IgD-negative memory B cell (primary cell): ENCODE measurements around the gene ANKS6. TPM values are rescaled to one million over a fixed set of nuclear protein-coding genes. Genes with fewer than 3 reads are reported as not detected.

ENCODE experiments used
- H3K27ac Mint-ChIP-seq, 3 donors: one replicate each; pipeline ENCODE4 v1.8.0; 2020 to 2022; ENCODE audit warnings: mild to moderate bottlenecking in 3 of 3, mixed read lengths in 3 of 3, moderate library complexity in 1 of 3
- H3K27me3 Mint-ChIP-seq: one replicate; pipeline ENCODE4 v1.8.0; 2021; ENCODE audit warnings: mixed read lengths
- H3K36me3 Mint-ChIP-seq: one replicate; pipeline ENCODE4 v1.8.0; 2020; ENCODE audit warnings: mild to moderate bottlenecking, mixed read lengths
- H3K4me1 Mint-ChIP-seq, 3 donors: one replicate each; pipeline ENCODE4 v1.8.0; 2020 to 2022; ENCODE audit warnings: mixed read lengths in 3 of 3, mild to moderate bottlenecking in 1 of 3
- H3K4me3 Mint-ChIP-seq, 4 donors: one replicate each; pipeline ENCODE4 v1.8.0; 2020 to 2022; ENCODE audit warnings: mild to moderate bottlenecking in 4 of 4, mixed read lengths in 4 of 4, moderate library complexity in 3 of 4
- H3K9me3 Mint-ChIP-seq, 3 donors: one replicate each; pipeline ENCODE4 v1.8.0; 2020 to 2021; ENCODE audit warnings: mixed read lengths in 3 of 3, mild to moderate bottlenecking in 1 of 3
- polyA plus RNA-seq: library from polyadenylated mRNA; unstranded; fragments of 300-500 nt; fragmentation: Illumina TruSeq; gene quantifications from one replicate; pipeline ENCODE4 v1.2.3, GENCODE V29; 2021

Gene ANKS6
- polyA plus RNA-seq, 1 donor from 2014 or later = 2.5 TPM

GRCh38 chr9:98807070-98807813 lies 10.9 kb upstream of the ANKS6 start, which contains the start of gene GALNT12:
Gene GALNT12, plus strand, starts transcription at chr9:98807670. Its CDS starts 29 bp downstream, at chr9:98807699.
- no peaks in the 10 kb centered on the region for H3K9me3 Mint-ChIP-seq
- H3K4me1 Mint-ChIP-seq = peaks cover 12 to 17% (median 12%) of the 10 kb centered on the region in 3 donors
- H3K4me3 Mint-ChIP-seq = peak within 1 kb of the TSS; percentile 80 to 97 (median 91)
- peaks cover 11% of the 10 kb centered on the region for H3K27me3 Mint-ChIP-seq
- H3K27ac Mint-ChIP-seq = peak within 1 kb of the TSS in 1 of 3 donors; percentile 53
- H3K36me3 Mint-ChIP-seq = peaks cover 1% of the 10 kb centered on the region

- peak overlapping the region; percentile 73 to 97 (median 90) for H3K4me3 Mint-ChIP-seq
- no peak overlapping the region for H3K27ac Mint-ChIP-seq
- H3K9me3 Mint-ChIP-seq = no peaks in the 10 kb centered on the region
- H3K27me3 Mint-ChIP-seq = peaks cover 15% of the 10 kb centered on the region
- peaks cover 1% of the 10 kb centered on the region for H3K36me3 Mint-ChIP-seq
- peaks cover 12 to 17% (median 12%) of the 10 kb centered on the region in 3 donors for H3K4me1 Mint-ChIP-seq
Measured at GRCh38 chr9:98806394-98807035, 10.2 kb upstream of the ANKS6 start.

GRCh38 chr9:98805506-98806272 lies 9.3 kb upstream of the ANKS6 start:
- H3K36me3 Mint-ChIP-seq = no peaks in the 10 kb centered on the region
- peak overlapping the region in 1 of 4 donors; percentile 21 for H3K4me3 Mint-ChIP-seq
- H3K4me1 Mint-ChIP-seq = peaks cover 11 to 12% (median 11%) of the 10 kb centered on the region in 3 donors
- H3K27ac Mint-ChIP-seq = no peak overlapping the region
- H3K9me3 Mint-ChIP-seq = no peaks in the 10 kb centered on the region
- peaks cover 15% of the 10 kb centered on the region for H3K27me3 Mint-ChIP-seq

- Mint-ChIP-seq H3K4me3 (no peak overlapping the region), H3K27me3 (peaks cover 10% of the 10 kb centered on the region), H3K36me3 (no peaks in the 10 kb centered on the region)
Measured at GRCh38 chr9:98804083-98804482, 7.7 kb upstream of the ANKS6 start.

GRCh38 chr9:98801969-98802371 lies 5.6 kb upstream of the ANKS6 start:
- H3K9me3 Mint-ChIP-seq = peaks cover 0 to 7% (median 3%) of the 10 kb centered on the region in 3 donors
- H3K27me3 Mint-ChIP-seq = peaks cover 7% of the 10 kb centered on the region
- peaks cover under 1 to 7% (median 5%) of the 10 kb centered on the region in 3 donors for H3K4me1 Mint-ChIP-seq
- H3K4me3 Mint-ChIP-seq = peak overlapping the region in 2 of 4 donors; percentile 2 to 34
- H3K36me3 Mint-ChIP-seq = no peaks in the 10 kb centered on the region
- H3K27ac Mint-ChIP-seq = no peak overlapping the region

More at GRCh38 chr9:98804083-98804482, 7.7 kb upstream of the ANKS6 start:
- Mint-ChIP-seq H3K27ac (no peak overlapping the region), H3K9me3 (no peaks in the 10 kb centered on the region), H3K4me1 (peaks cover 10 to 12% (median 11%) of the 10 kb centered on the region in 3 donors)

GRCh38 chr9:98801561-98801960 lies 5.2 kb upstream of the ANKS6 start:
- H3K4me1 Mint-ChIP-seq = peaks cover 0 to 3% (median 2%) of the 10 kb centered on the region in 3 donors
- H3K9me3 Mint-ChIP-seq = peaks cover 0 to 7% (median 3%) of the 10 kb centered on the region in 3 donors
- peaks cover 7% of the 10 kb centered on the region for H3K27me3 Mint-ChIP-seq
- H3K36me3 Mint-ChIP-seq = no peaks in the 10 kb centered on the region
- H3K4me3 Mint-ChIP-seq = peak overlapping the region in 1 of 4 donors; percentile 2
- H3K27ac Mint-ChIP-seq = no peak overlapping the region

- H3K9me3 Mint-ChIP-seq = peaks cover 0 to 7% (median 3%) of the 10 kb centered on the region in 3 donors
- peaks cover 5% of the 10 kb centered on the region for H3K27me3 Mint-ChIP-seq
- H3K4me3 Mint-ChIP-seq = peak overlapping the region in 2 of 4 donors; percentile 19 to 77
- peaks cover 7 to 16% (median 12%) of the 10 kb centered on the region in 3 donors for H3K4me1 Mint-ChIP-seq
- H3K27ac Mint-ChIP-seq = peak overlapping the region in 1 of 3 donors; percentile 32
- H3K36me3 Mint-ChIP-seq = no peaks in the 10 kb centered on the region
Measured at GRCh38 chr9:98798254-98798653, 1.9 kb upstream of the ANKS6 start.

GRCh38 chr9:98797491-98797890 lies 1.1 kb upstream of the ANKS6 start:
- Mint-ChIP-seq H3K9me3 (peaks cover 0 to 7% (median 3%) of the 10 kb centered on the region in 3 donors), H3K27ac (peak overlapping the region in 1 of 3 donors; percentile 84), H3K27me3 (peaks cover 4% of the 10 kb centered on the region), H3K4me1 (peaks cover 9 to 18% (median 15%) of the 10 kb centered on the region in 3 donors), H3K36me3 (no peaks in the 10 kb centered on the region), H3K4me3 (peak overlapping the region; percentile 43 to 96 (median 80))

- Mint-ChIP-seq H3K4me1 (peaks cover 15 to 27% (median 20%) of the 10 kb centered on the region in 3 donors), H3K9me3 (peaks cover 0 to 7% (median 3%) of the 10 kb centered on the region in 3 donors), H3K36me3 (no peaks in the 10 kb centered on the region), H3K4me3 (peak overlapping the region; percentile 27 to 88 (median 70)), H3K27ac (peak overlapping the region in 2 of 3 donors; percentile 54 to 69), H3K27me3 (no peaks in the 10 kb centered on the region)
Measured at GRCh38 chr9:98795970-98796363, 388 bp downstream of the ANKS6 start.

- H3K36me3 Mint-ChIP-seq = no peaks in the 10 kb centered on the region
- H3K4me3 Mint-ChIP-seq = peak overlapping the region; percentile 27 to 88 (median 70)
- peaks cover 15 to 27% (median 21%) of the 10 kb centered on the region in 3 donors for H3K4me1 Mint-ChIP-seq
- H3K27me3 Mint-ChIP-seq = no peaks in the 10 kb centered on the region
- H3K9me3 Mint-ChIP-seq = peaks cover 0 to 7% (median 3%) of the 10 kb centered on the region in 3 donors
- peak overlapping the region in 2 of 3 donors; percentile 54 to 69 for H3K27ac Mint-ChIP-seq
Measured at GRCh38 chr9:98795295-98795955, 930 bp downstream of the ANKS6 start.

GRCh38 chr9:98794802-98795201 lies 1.6 kb downstream of the ANKS6 start:
- H3K9me3 Mint-ChIP-seq = peaks cover 0 to 7% (median 3%) of the 10 kb centered on the region in 3 donors
- H3K27ac Mint-ChIP-seq = no peak overlapping the region
- peak overlapping the region in 3 of 4 donors; percentile 16 to 88 (median 27) for H3K4me3 Mint-ChIP-seq
- H3K36me3 Mint-ChIP-seq = no peaks in the 10 kb centered on the region
- H3K27me3 Mint-ChIP-seq = no peaks in the 10 kb centered on the region
- H3K4me1 Mint-ChIP-seq = peaks cover 15 to 27% (median 21%) of the 10 kb centered on the region in 3 donors

- Mint-ChIP-seq H3K36me3 (no peaks in the 10 kb centered on the region), H3K9me3 (peaks cover 0 to under 1% (median 0%) of the 10 kb centered on the region in 3 donors), H3K27ac (no peak overlapping the region), H3K4me3 (no peak overlapping the region), H3K4me1 (peaks cover 15 to 27% (median 21%) of the 10 kb centered on the region in 3 donors), H3K27me3 (no peaks in the 10 kb centered on the region)
Measured at GRCh38 chr9:98793031-98793430, 3.3 kb downstream of the ANKS6 start.

GRCh38 chr9:98791608-98792490 lies 4.5 kb downstream of the ANKS6 start:
- Mint-ChIP-seq H3K27me3 (no peaks in the 10 kb centered on the region), H3K27ac (no peak overlapping the region), H3K9me3 (no peaks in the 10 kb centered on the region), H3K4me3 (peak overlapping the region in 1 of 4 donors; percentile 52), H3K36me3 (peaks cover 4% of the 10 kb centered on the region), H3K4me1 (peaks cover 15 to 25% (median 21%) of the 10 kb centered on the region in 3 donors)
